Stimulated activated CD8-positive, alpha-beta memory T cell treated with anti-CD3 and anti-CD28 coated beads, Interleukin-15, amount 100 ng/mL, for 1 hour (primary cell): ENCODE data around the gene CKAP2L.

Source experiments
- DNase-seq: peaks from one replicate; pipeline ENCODE4 v3.0.0-alpha.2; 2020; ENCODE audit warnings: low read depth

Gene CKAP2L

DNA sequence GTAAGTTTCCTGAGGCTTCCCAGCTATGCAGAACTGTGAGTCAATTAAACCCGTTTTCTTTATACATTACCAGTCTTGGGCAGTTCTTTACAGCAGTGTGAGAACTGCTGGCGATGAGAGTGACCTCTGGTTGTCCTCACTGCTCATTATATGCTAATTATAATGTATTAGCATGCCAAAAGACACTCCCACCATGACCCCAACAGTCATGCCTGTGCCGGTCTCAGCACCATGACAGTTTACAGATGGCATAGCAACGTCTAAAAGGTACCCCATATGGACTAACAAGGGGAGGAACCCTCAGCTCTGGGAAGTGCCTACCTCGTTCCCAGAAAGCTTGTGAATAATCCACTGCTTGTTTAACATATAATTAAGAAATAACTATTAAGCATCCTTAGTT is 28.0 kb upstream of the CKAP2L start:
- no peak for DNase-seq

- no peak for DNase-seq
Measured at GRCh38 chr2:112791693-112792230, 27.4 kb upstream of the CKAP2L start.

GRCh38 chr2:112791019-112791418 is 26.6 kb upstream of the CKAP2L start:
- DNase-seq: no peak

DNA sequence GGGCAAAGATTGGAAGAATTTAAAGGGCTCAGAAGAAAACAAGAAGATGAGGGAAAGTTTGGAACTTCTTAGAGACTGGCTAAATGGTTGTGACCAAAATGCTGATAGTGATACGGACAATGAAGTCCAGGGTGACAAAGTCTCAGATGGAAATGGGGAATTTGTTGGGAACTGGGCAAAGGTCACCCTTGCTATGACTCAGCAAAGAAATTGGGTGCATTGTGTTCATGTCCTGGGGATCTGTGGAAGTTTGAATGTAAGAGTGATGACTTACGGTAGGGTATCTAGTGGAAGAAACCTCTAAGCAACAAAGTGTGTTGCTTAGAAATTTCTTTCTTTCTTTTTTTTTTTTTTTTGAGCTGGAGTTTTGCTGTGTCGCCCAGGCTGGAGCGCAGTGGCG is 25.9 kb upstream of the CKAP2L start:
- no peak for DNase-seq

- DNase-seq: no peak
Measured at GRCh38 chr2:112789186-112789585, 24.8 kb upstream of the CKAP2L start.

GRCh38 chr2:112788653-112789052 is 24.2 kb upstream of the CKAP2L start:
- DNase-seq: no peak

DNA sequence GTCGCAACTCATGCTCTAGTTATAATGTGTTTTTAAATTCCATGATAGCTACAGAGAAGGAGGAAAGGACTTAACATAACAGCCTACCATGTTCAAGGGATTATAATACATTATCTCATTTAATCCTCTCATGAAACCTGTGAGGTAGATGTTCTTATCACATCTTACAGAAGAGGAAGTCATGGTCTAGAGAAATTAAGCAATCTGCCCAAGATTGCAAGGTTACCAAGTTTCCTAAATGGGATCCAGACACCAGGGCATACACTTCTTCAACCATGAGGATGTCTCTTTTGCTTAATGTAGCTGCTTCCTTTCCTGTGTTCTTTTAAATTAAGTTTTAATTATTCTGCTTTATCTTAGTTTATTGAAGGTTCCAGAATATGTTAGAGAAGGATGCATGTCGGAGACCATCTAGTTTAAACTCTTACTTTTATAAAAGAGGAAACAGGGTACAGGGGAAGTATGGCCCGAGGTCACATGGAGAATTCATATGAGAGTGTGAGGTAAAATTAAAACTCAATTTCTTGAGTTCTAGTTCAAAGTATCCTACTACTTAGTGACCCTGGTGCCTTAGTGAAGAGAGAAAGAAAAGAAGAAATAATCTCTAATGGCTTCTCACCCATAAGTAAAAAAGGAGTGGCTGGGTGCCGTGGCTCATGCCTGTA is 23.5 kb upstream of the CKAP2L start:
- no peak for DNase-seq

DNA sequence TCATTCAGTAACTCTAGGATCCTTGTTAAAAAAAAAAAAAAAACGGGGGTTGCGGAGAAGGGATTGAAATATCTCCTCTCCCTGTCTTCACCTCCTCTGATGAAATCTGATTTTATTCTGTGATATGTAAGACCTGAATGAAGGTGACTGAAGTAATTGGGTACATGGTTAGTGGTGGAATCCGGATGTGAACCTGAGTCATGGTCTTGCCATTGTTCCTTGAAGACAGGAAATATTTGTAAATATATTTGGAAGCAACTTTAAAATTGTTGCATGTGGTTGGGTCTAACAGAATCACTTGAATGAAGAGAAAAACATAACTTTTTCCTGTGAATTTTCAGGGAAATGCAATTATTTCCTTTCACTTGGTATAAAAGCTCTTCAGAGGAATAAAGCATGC is 22.9 kb upstream of the CKAP2L start:
- no peak for DNase-seq

DNA sequence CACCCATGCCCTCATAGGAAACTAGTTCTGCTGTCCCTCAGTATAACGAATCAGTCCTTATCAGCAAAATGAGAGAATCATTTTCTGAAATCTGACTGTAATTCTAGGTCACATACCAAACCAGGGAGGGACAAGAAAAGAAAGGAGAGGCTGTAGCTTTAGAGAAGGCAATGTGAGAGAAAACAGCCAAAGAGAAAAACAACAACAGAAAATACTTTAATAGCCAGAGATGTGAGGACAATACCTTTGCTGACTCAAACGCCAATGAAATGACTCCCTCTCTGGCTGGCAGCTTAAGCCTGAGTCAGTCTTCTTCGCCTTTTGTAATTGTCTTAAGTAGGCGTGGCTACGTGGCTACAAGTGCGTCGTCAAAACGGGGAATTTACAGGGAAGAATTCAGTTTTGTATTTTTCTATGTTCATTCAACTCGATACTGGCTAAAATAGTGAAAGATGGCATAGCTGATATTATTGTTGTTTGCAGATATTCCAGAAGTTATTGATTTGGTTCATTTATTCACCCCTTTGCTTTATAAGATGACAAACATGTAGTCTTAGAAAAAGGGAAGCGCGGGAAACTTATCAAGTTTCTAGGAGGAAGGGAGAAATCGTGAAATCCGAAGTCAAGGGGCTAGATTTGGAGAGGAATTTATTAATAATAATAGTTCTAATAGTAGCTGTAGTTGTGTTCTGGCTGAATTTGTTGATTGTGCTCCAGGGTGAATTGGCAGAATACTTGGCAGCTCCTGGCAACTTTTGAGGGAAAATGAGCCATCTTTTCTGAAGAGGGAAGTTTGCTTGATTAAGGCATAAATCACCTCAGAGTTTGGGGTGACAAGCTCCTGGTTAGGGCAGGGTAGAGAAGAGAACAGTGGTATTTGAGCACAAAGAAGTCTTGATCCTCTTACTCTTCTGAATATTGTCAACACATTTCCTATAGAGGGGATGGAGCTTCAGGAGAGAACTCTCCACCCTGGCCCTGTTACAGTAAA is 20.1 kb upstream of the CKAP2L start, which contains the start of gene IL1A:
TSS of gene IL1A (minus strand) at position 295 of the 991 bp plus-strand sequence. CDS start 723 bp downstream, outside the sequence.
- DNase-seq: no peak

GRCh38 chr2:112783187-112783714 is 18.8 kb upstream of the CKAP2L start:
- no peak for DNase-seq

DNA sequence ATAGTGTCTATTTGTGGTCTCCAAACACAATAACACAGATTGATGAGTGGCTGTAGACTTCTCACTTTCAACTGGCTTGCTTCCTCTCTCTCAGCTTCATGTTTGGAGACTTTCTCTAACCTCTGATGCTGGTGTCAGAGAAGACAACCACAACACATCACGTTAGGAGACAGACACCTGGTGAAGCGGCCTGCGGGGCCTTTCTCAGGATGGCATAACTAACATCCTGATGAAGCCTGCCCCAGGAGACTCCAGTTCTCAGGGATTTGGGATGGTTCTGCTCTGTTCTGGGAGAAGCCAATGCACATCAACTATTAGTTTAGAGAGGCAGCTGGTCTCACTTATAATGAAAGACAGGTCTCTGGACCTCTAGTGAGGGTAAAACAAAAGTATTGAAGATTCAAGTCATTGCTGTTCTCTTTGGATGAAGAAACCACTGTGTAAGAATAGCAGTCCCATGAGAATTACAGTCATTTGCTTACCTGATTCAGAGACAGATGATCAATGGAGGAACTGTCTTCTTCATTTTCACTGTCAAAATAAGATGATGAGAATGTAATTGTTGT is 17.9 kb upstream of the CKAP2L start:
- no peak for DNase-seq

- no peak for DNase-seq
Measured at GRCh38 chr2:112779598-112779997, 15.2 kb upstream of the CKAP2L start.

DNA sequence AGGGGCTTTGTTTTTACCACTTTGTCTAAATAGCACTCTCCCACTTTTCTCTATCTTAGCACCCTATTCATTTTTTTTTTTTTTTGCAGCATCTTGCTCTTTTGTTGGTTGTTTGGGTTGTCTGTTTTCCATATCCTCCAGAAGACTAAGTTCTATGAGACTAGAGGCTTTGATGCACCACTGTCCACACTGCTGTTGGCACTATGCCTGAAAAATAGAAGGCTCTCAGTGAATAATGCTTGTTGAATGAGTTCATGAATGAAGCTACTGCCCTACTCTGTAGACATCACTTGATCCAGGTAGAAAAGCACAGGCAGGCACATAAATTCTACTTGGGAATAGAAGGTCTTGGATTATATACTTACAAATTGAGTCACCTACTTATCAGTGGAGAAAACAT is 12.6 kb upstream of the CKAP2L start:
- no peak for DNase-seq

GRCh38 chr2:112776113-112776512 is 11.7 kb upstream of the CKAP2L start:
- no peak for DNase-seq

DNA sequence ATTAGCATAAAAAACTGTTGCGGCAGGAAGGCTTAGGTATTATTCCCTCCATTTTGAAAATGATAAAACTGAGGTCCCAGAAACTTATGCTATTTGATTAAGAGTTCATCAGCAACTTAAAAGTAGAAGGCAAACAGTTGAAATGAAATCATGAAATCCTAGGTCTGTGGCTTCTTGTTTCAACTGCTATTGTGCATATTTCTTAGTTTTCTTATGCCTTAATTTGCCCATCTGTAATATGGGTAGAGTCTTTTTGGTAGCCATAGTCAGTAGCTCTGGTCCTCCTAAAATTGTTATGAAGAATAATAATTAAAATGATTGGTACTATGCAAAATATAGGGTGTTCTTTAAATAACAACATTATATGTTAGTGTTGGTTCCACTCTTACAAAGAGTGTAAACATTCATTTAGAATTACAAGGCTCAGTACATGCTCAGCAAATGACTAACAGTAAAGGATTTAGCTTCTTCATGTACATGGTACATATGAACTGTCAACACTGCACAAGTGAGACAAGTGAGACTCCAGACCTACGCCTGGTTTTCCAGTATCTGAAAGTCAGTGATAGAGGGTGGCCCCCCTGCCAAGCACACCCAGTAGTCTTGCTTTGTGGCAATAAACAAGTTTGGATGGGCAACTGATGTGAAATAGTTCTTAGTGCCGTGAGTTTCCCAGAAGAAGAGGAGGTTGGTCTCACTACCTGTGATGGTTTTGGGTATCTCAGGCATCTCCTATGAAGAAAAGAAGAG is 10.3 kb upstream of the CKAP2L start:
- DNase-seq: no peak

GRCh38 chr2:112773556-112773955 is 9.1 kb upstream of the CKAP2L start:
- DNase-seq: no peak

DNA sequence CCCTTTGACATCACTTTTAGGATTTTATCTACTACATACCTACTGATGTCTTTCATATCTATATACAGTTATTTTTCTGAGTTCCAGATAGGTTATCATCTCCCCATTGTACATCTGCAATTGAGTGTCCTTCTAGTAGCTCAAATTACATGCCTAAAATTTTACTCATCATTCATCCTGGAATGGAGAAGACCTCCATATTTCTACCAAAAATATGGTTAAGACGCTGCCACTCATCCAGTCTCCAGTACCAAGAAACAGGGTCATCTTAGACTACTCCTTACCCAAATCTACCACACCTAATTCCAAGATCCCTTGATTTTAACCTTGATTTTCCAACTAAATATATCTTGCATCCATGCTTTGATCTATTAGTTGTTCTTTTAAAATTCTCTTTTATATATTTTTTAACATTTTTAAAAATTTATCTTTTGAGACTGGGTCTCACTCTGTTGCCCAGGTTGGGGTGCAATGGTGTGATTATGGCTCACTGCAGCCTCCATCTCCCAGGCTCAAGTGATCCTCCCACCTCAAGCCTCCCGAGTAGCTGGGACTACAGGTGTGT is 8.6 kb upstream of the CKAP2L start:
- no peak for DNase-seq

GRCh38 chr2:112772322-112772721 is 7.9 kb upstream of the CKAP2L start:
- DNase-seq: no peak

DNA sequence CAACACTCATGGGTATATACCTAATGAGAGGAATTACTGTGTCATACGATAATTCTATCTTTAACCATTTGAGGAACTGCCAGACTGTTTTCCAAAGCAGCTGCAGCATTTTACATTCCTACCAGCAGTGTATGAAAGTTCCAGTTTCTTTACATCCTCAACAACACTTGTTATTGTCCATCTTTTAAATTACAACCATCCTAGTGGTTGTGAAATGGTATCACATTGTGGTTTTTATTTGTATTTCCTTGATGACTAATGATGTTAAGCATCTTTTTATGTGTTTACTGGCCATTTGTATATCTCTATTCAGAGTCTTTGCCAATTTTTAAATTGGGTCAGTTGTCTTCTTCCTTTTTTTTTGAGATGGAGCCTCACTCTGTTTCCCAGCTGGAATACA is 4.0 kb upstream of the CKAP2L start:
- no peak for DNase-seq

DNA sequence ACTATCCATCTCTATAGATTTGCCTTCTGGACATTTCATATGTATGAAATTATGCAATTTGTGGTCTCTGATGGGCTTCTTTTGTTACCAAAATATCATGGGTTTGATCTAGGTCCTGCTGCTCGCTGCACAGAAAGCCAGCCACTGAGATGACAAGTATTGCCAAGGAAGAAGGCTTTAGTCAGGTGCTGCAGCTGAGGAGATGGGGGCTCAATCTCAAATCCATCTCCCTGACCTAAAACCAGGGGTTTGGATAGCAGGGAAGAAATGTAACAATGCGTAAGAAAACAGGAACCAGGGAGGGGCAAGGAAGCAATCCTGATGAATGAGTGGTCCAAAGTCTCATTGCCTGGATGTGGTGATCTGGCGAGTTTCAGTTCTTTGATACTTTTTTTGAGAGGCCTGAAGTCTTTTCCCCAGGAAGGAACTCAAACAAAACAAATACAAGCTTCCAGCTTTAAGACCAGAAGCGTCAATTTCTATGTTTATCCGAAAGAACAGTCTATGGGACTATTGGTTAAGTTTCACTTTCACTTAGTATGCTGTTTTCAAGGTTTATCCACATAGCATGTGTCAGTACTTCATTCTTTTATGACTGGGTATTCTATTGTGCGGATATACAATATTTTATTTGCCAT is 3.4 kb upstream of the CKAP2L start:
- DNase-seq: no peak

- no peak for DNase-seq
Measured at GRCh38 chr2:112765251-112765650, 842 bp upstream of the CKAP2L start.
